Endothelial cell of umbilical vein (primary cell): ENCODE measurements around the gene PLAGL1. TPM values are rescaled to one million over a fixed set of nuclear protein-coding genes. Genes with fewer than 3 reads are reported as not detected.

Experiments used
- BruUV-seq: library from RNA; stranded (reverse); fragments of 400-500 nt; replicated peaks from 2 replicates; lab custom pipeline; 2021; lab: Mats Ljungman, UMichigan
- CTCF ChIA-PET: fragments of 300-600, 350-600 bp; sonication (Branson Sonifier 250); formaldehyde crosslinking; loops from one replicate; lab custom pipeline; 2021; ENCODE audit warnings: antibody characterized with exemption, inconsistent platforms; lab: Charles Lee
- POLR2A ChIA-PET: fragments of 300-600, 350-600 bp; sonication (Branson Sonifier 250); formaldehyde crosslinking; loops from one replicate; lab custom pipeline; 2021; ENCODE audit warnings: antibody characterized with exemption, inconsistent platforms; lab: Charles Lee
- DNase-seq: peaks from one replicate; pipeline ENCODE4 v3.0.0-alpha.2; 2011; ENCODE audit warnings: low read depth, low spot score
- FAIRE-seq: peaks from 2 replicates; lab custom pipeline; 2011; peaks lifted over from hg19 to GRCh38; lab: Jason Lieb, UNC
- H2AFZ ChIP-seq: 2 replicates; pipeline ENCODE4 v1.6.0; 2012; ENCODE audit warnings: low read depth, low read length, control low read depth, inconsistent platforms
- H3K27ac ChIP-seq: 2 replicates; pipeline ENCODE4 v1.5.1; 2011; ENCODE audit warnings: low read depth, mild to moderate bottlenecking, control low read depth, low read length, moderate library complexity; ENCODE audit not compliant: insufficient read depth
- H3K27me3 ChIP-seq, 2 experiments: 2 replicates each; pipeline versions ENCODE4 v1.6.0 to v1.6.1; 2011; ENCODE audit warnings: low read length in 2 of 2, mixed read lengths in 1 of 2; ENCODE audit not compliant: control insufficient read depth in 2 of 2, insufficient read depth in 2 of 2
- H3K36me3 ChIP-seq, 2 experiments: 2 replicates in 1 of 2; 3 replicates in 1 of 2; pipeline ENCODE4 v1.5.1; 2011; ENCODE audit warnings: low read length in 2 of 2, mild to moderate bottlenecking in 1 of 2, moderate library complexity in 1 of 2; ENCODE audit not compliant: control insufficient read depth in 2 of 2, insufficient read depth in 2 of 2; ENCODE audit errors: extremely low read depth in 1 of 2
- H3K4me1 ChIP-seq: 3 replicates; pipeline ENCODE4 v1.5.1; 2011; ENCODE audit warnings: mild to moderate bottlenecking, low read length; ENCODE audit not compliant: control insufficient read depth, insufficient read depth; ENCODE audit errors: extremely low read depth
- H3K4me2 ChIP-seq: 2 replicates; pipeline ENCODE4 v1.6.1; 2011; ENCODE audit warnings: low read length, control low read depth, mixed read lengths; ENCODE audit not compliant: insufficient read depth
- H3K4me3 ChIP-seq, 3 experiments: fragments of 200-600 bp in 1 of 3; sonication (generic), shearing (Covaris generic) in 1 of 3; replicated peaks in 1 of 3; 2 replicates each; pipeline ENCODE4 v1.5.1; 2011 to 2016; ENCODE audit warnings: control low read depth in 3 of 3, low read length in 3 of 3, mild to moderate bottlenecking in 2 of 3, inconsistent platforms in 1 of 3, low read depth in 1 of 3, moderate library complexity in 1 of 3; ENCODE audit not compliant: insufficient read depth in 1 of 3
- H3K79me2 ChIP-seq: 2 replicates; pipeline ENCODE4 v1.6.0; 2012; ENCODE audit warnings: low read length, inconsistent platforms; ENCODE audit not compliant: control insufficient read depth, insufficient read depth
- H3K9ac ChIP-seq: replicated peaks from 2 replicates; pipeline ENCODE3; 2011; ENCODE audit warnings: low read length, control low read depth; ENCODE audit not compliant: insufficient read depth; ENCODE audit errors: extremely low read depth
- H3K9me1 ChIP-seq: replicated peaks from 3 replicates; pipeline ENCODE4 v1.6.0; 2011; ENCODE audit warnings: mild to moderate bottlenecking, low read length; ENCODE audit not compliant: control insufficient read depth, insufficient read depth; ENCODE audit errors: extremely low read depth
- H3K9me3 ChIP-seq: replicated peaks from 2 replicates; pipeline ENCODE4 v1.5.1; 2012; ENCODE audit warnings: low read length, inconsistent platforms; ENCODE audit not compliant: control insufficient read depth, insufficient read depth
- H4K20me1 ChIP-seq: replicated peaks from 2 replicates; pipeline ENCODE3; 2011; ENCODE audit warnings: mild to moderate bottlenecking, low read length; ENCODE audit not compliant: control insufficient read depth, insufficient read depth; ENCODE audit errors: extremely low read depth
- CTCF ChIP-seq, 2 donors: IDR thresholded peaks; 1 replicate in 1 of 2; 2 replicates in 1 of 2; pipeline ENCODE4 v1.5.1; 2011; ENCODE audit warnings: low read length in 2 of 2, mild to moderate bottlenecking in 2 of 2, moderate library complexity in 2 of 2, control low read depth in 1 of 2, inconsistent platforms in 1 of 2, low read depth in 1 of 2; ENCODE audit not compliant: insufficient read depth in 1 of 2; ENCODE audit errors: extremely low read depth in 1 of 2
- EZH2 ChIP-seq: IDR thresholded peaks from 2 replicates; pipeline ENCODE4 v1.6.1; 2012; ENCODE audit warnings: borderline replicate concordance, low read depth, mild to moderate bottlenecking, moderate library complexity, low read length, inconsistent platforms; ENCODE audit not compliant: severe bottlenecking
- FOS ChIP-seq: IDR thresholded peaks from 2 replicates; pipeline ENCODE4 v1.6.1; 2011; ENCODE audit warnings: mild to moderate bottlenecking, low read length, moderate library complexity, borderline replicate concordance; ENCODE audit not compliant: insufficient read depth
- GATA2 ChIP-seq: IDR thresholded peaks from 2 replicates; pipeline ENCODE4 v1.7.0; 2011; ENCODE audit warnings: low read depth, mild to moderate bottlenecking, moderate library complexity, mixed read lengths, low read length; ENCODE audit not compliant: insufficient read length, insufficient read depth
- JUN ChIP-seq: IDR thresholded peaks from 2 replicates; pipeline ENCODE4 v1.6.1; 2011; ENCODE audit warnings: borderline replicate concordance, low read depth; ENCODE audit not compliant: insufficient read length, insufficient read depth
- MAX ChIP-seq: IDR thresholded peaks from 2 replicates; pipeline ENCODE4 v1.6.1; 2011; ENCODE audit not compliant: insufficient read depth, insufficient read length
- MYC ChIP-seq: IDR thresholded peaks from one replicate; pipeline ENCODE4 v1.6.1; 2011; ENCODE audit warnings: mild to moderate bottlenecking, low read depth, low read length
- POLR2A ChIP-seq: IDR thresholded peaks from 2 replicates; pipeline ENCODE4 v1.6.1; 2012; ENCODE audit warnings: low read depth, mild to moderate bottlenecking, control low read depth, low read length
- POLR2AphosphoS5 ChIP-seq: IDR thresholded peaks from 2 replicates; pipeline ENCODE4 v1.6.1; 2012; ENCODE audit warnings: low read depth, mild to moderate bottlenecking, control low read depth, low read length, moderate library complexity; ENCODE audit not compliant: insufficient read depth
- dilution Hi-C: fragments of 300-500 bp; cut with MboI; formaldehyde crosslinking; loops from one replicate; pipeline ENCODE4 v1.15.0; 2019; ENCODE audit warnings: low sequenced_read_pairs; ENCODE audit not compliant: extremely low pct_ligation_motif_present
- intact Hi-C: fragments of 100-400 bp; cut with micrococcal nuclease; formaldehyde crosslinking; loops from one replicate; pipeline ENCODE4 v1.10.0; 2022
- polyA plus RNA-seq, 4 experiments: library from polyadenylated mRNA; depleted of rRNA in 3 of 4; stranded (reverse) in 3 of 4; unstranded in 1 of 4; fragments of >200 nt; gene quantifications; 2 replicates each; pipeline versions ENCODE4 v1.2.1 to v1.2.3, GENCODE V29; 2011 to 2012; ENCODE audit warnings: missing spikeins in 1 of 4
- total RNA-seq: library from RNA; stranded (reverse); gene quantifications from 2 replicates; pipeline ENCODE4 v1.2.3, GENCODE V29; 2021

Gene PLAGL1
- total and polyA plus RNA-seq, 2 donors (not counting 3 experiments of a cell fraction or from before 2014, with no cell fraction given): 20.9 to 40.4 TPM

GRCh38 chr6:143969077-143969476 is 39.0 kb downstream of the PLAGL1 start:
- no peak for TF ChIP-seq FOS
- TF ChIP-seq CTCF (IDR thresholded peaks at IDR 0.05; ENCODE audit: extremely low read depth in 1 of 2, insufficient read depth in 1 of 2, low read depth in 1 of 2, low read length in 2 of 2): no peak
- TF ChIP-seq GATA2: no peak
- no peak for TF ChIP-seq MAX
- TF ChIP-seq JUN: no peak
- TF ChIP-seq POLR2AphosphoS5: no peak
- no peak for TF ChIP-seq EZH2
- no peak for TF ChIP-seq MYC
- no peak for TF ChIP-seq POLR2A
- Histone ChIP-seq H3K4me3 (no peak overlapping the region), H3K79me2 (no peaks in the 10 kb centered on the region), H2AFZ (no peak overlapping the region), H3K9me3 (no peaks in the 10 kb centered on the region), H3K27ac (no peak overlapping the region), H3K4me1 (no peaks in the 10 kb centered on the region), H3K9ac (no peak overlapping the region), H4K20me1 (no peaks in the 10 kb centered on the region), H3K9me1 (no peaks in the 10 kb centered on the region), H3K4me2 (no peak overlapping the region), H3K36me3 (no peaks in the 10 kb centered on the region), H3K27me3 (peaks cover 10% of the 10 kb centered on the region in 2 experiments)
- intact Hi-C loops (no loop called here), dilution Hi-C loops (no loop called here)
- BruUV-seq: no TSS peak
- CTCF ChIA-PET: no interaction called here
- DNase-seq (no peak), FAIRE-seq (no peak)
- POLR2A ChIA-PET: no interaction called here
